Thyroid gland (tissue), 4 donors: ENCODE data around the gene SETD1A.

Source experiments
- POLR2A ChIP-seq, 2 donors: fragments of 450-650 bp; IDR thresholded peaks; one replicate each; pipeline ENCODE4 v1.6.1; 2017; ENCODE audit warnings: antibody characterized with exemption in 2 of 2, mild to moderate bottlenecking in 2 of 2, moderate library complexity in 1 of 2
- TF ChIP-seq, protein P1 (sequence below), 6 experiments: fragments of 200-600 bp in 3 of 6; fragments of 450-650 bp in 3 of 6; sonication (generic) in 3 of 6; IDR thresholded peaks; one replicate each; pipeline ENCODE4 v1.5.1; 2016 to 2019; ENCODE audit warnings: antibody characterized with exemption in 6 of 6, mild to moderate bottlenecking in 2 of 6, inconsistent platforms in 1 of 6, moderate library complexity in 1 of 6

DNA sequence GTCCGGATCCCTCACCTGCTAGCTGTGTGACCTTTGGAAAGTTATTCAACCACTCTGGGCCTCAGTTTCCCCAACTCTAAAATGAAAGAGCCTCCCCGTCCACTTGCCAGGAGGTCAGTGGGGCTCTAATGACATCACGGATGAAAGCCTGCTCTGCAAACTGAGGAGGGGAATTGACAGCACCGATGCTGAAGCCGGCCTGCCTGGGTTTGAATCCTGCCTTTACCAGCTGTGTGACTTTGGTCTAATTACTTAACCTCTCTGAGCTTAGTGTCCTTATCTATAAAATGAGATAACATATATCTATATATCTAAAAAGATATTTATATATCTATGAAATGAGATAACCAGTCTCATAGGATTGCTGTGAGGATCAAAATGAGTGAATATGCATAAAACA, 51.0 kb downstream of the SETD1A start:
- TF ChIP-seq, protein P1, sequence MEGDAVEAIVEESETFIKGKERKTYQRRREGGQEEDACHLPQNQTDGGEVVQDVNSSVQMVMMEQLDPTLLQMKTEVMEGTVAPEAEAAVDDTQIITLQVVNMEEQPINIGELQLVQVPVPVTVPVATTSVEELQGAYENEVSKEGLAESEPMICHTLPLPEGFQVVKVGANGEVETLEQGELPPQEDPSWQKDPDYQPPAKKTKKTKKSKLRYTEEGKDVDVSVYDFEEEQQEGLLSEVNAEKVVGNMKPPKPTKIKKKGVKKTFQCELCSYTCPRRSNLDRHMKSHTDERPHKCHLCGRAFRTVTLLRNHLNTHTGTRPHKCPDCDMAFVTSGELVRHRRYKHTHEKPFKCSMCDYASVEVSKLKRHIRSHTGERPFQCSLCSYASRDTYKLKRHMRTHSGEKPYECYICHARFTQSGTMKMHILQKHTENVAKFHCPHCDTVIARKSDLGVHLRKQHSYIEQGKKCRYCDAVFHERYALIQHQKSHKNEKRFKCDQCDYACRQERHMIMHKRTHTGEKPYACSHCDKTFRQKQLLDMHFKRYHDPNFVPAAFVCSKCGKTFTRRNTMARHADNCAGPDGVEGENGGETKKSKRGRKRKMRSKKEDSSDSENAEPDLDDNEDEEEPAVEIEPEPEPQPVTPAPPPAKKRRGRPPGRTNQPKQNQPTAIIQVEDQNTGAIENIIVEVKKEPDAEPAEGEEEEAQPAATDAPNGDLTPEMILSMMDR (IDR thresholded peaks at IDR 0.05) = no peak
- no peak for TF ChIP-seq POLR2A (IDR thresholded peaks at IDR 0.05)
